Spinal cord (tissue), 10 donors: ENCODE data around the gene KLC4. TPM values are rescaled to one million over a fixed set of nuclear protein-coding genes. Genes with fewer than 3 reads are reported as not detected.
A peak's percentile ranks its signal among the peaks of the same experiment; 100 is the strongest.

Experiments
- DNase-seq, 6 donors: peaks; one replicate each; pipeline versions ENCODE4 v3.0.0 to v3.0.0-alpha.2; 2013 to 2015; ENCODE audit warnings: low spot score in 6 of 6, low read depth in 4 of 6
- H3K27ac ChIP-seq: one replicate; pipeline ENCODE4 v1.5.1; 2013; ENCODE audit warnings: low read depth, low read length, control low read depth
- H3K27me3 ChIP-seq: one replicate; pipeline ENCODE4 v1.6.1; 2013; ENCODE audit warnings: low read length; ENCODE audit not compliant: control insufficient read depth, insufficient read depth
- H3K36me3 ChIP-seq: one replicate; pipeline ENCODE4 v1.6.1; 2013; ENCODE audit warnings: low read length; ENCODE audit not compliant: control insufficient read depth, insufficient read depth
- H3K4me1 ChIP-seq: one replicate; pipeline ENCODE4 v1.6.1; 2013; ENCODE audit warnings: low read length; ENCODE audit not compliant: control insufficient read depth, insufficient read depth
- H3K4me3 ChIP-seq: one replicate; pipeline ENCODE4 v1.5.1; 2013; ENCODE audit warnings: low read depth, low read length, control low read depth
- H3K9me3 ChIP-seq: one replicate; pipeline ENCODE4 v1.6.1; 2013; ENCODE audit warnings: low read length; ENCODE audit not compliant: control insufficient read depth, insufficient read depth
- WGBS: methylation state at CpG from one replicate; pipeline ENCODE4 v1.1.5; 2013; ENCODE audit warnings: missing lambda C conversion rate; ENCODE audit not compliant: insufficient coverage; 5-methylcytosine and 5-hydroxymethylcytosine counted together
- polyA plus RNA-seq, 2 donors: library from polyadenylated mRNA; unstranded; fragments of 120-200 nt; gene quantifications; one replicate each; pipeline ENCODE4 v1.2.1, GENCODE V29; 2013; ENCODE audit not compliant: insufficient read length in 2 of 2
- total RNA-seq, 2 donors: library from RNA; depleted of rRNA in 1 of 2; stranded (reverse); fragments of 120-200 nt in 1 of 2; fragments of >200 nt in 1 of 2; gene quantifications; one replicate each; pipeline versions ENCODE4 v1.2.3 to v1.2.4, GENCODE V29; 2013 to 2014
- donor health status: healthy.

KLC4 gene
- total and polyA plus RNA-seq, 4 donors = 23.4 to 77.4 (median 46.3) TPM

DNA sequence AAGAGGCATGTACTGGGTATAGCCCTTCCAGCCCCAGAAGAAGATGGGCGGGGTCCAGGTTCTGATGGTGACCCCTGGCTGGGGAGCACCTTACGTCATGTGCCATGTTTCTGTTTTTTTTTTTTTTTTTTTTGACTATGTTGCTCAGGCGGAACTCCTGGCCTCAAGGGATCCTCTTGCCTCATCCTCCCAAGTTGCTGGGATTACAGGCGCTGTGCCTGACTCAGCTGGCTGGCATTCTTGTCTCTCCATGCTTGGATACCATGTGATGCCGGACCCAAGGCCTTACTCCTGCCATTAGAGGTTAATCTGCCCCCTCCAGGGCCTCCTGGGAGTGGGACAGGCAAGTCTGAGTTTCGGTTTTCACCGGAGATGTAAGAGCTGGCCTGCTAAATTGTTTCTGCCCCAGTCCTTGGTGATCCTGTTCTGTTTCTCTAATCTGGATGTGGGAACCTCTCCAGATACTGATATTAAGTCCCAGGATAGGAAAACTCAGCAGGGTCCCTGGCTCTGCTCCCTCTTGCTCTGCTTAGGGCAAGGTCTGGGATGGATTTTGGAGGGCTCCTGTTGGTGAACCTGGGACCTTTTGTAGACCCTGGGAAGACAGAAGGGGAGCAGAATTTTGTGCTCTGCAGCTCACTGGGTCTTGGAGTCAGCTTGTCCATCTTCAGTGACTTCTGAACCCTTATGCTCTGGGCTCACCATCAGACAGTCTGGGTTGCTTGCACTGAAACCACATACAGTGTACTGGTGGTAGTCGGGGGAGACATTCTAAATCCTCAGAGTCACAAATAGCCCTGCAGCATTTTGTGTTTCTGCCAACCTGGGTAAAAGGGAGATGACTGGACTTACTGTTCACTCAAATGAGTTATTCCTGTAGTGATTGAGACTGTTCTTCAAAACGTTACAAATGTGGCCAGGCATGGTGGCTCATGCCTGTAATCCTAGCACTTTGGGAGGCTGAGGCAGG, 61.8 kb downstream of the KLC4 start:
- no peaks in the 10 kb centered on the region for H3K27me3 ChIP-seq
- DNase-seq = peak in 1 of 6 donors; percentile 56
- peaks cover 68% of the 10 kb centered on the region for H3K4me1 ChIP-seq
- WGBS = 68% methylated on average over 7 of the region's 9 CpGs
- H3K27ac ChIP-seq = peak overlapping the region; percentile 31
- no peak overlapping the region for H3K4me3 ChIP-seq
- no peaks in the 10 kb centered on the region for H3K36me3 ChIP-seq
- H3K9me3 ChIP-seq = no peaks in the 10 kb centered on the region

DNA sequence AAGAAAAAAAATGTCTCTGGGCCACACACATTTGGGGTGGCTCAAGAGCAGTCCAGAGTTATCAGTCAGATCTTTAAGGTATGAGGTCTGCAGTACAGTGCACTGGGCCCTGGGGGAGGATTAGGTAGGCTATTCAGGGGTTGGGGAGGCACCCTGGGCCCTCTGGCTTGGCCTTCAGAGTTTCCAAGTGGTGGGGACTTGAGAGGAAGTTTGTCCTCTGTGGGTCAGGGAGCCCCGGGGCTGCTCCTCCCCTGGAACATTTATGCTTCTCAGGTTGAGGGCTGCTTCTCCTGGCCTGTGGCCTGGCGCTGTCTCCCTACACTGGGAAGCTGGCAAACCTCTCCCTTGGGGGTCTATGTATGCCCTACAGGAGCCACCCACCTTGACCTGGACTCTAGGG, 62.7 kb downstream of the KLC4 start:
- H3K27me3 ChIP-seq = no peaks in the 10 kb centered on the region
- 90% methylated on average over 2 of the region's 2 CpGs for WGBS
- H3K36me3 ChIP-seq = no peaks in the 10 kb centered on the region
- peak overlapping the region; percentile 31 for H3K27ac ChIP-seq
- DNase-seq = no peak
- H3K4me1 ChIP-seq = peaks cover 67% of the 10 kb centered on the region
- no peak overlapping the region for H3K4me3 ChIP-seq
- H3K9me3 ChIP-seq = no peaks in the 10 kb centered on the region

GRCh38 chr6:43123461-43124314, 64.3 kb downstream of the KLC4 start:
- H3K27ac ChIP-seq = peak overlapping the region; percentile 87
- peaks cover 74% of the 10 kb centered on the region for H3K4me1 ChIP-seq
- 16% methylated on average over 24 of the region's 25 CpGs for WGBS
- no peaks in the 10 kb centered on the region for H3K9me3 ChIP-seq
- no peaks in the 10 kb centered on the region for H3K27me3 ChIP-seq
- H3K36me3 ChIP-seq = peaks cover under 1% of the 10 kb centered on the region
- no peak overlapping the region for H3K4me3 ChIP-seq
- peak in 4 of 6 donors; percentile 39 to 93 (median 66) for DNase-seq

GRCh38 chr6:43124481-43124880, 65.0 kb downstream of the KLC4 start:
- H3K4me1 ChIP-seq = peaks cover 77% of the 10 kb centered on the region
- no peaks in the 10 kb centered on the region for H3K9me3 ChIP-seq
- peak overlapping the region; percentile 87 for H3K27ac ChIP-seq
- DNase-seq = no peak
- peaks cover 6% of the 10 kb centered on the region for H3K36me3 ChIP-seq
- no peaks in the 10 kb centered on the region for H3K27me3 ChIP-seq
- WGBS = 46% methylated on average over 6 of the region's 6 CpGs
- no peak overlapping the region for H3K4me3 ChIP-seq

Other genes starting within 250 kb of the KLC4 start
- gene RPL7L1, start 180.0 kb upstream of the KLC4 start, total RNA-seq = 100 to 1,000 TPM; 105 to 117 TPM
- gene RPL7L1, start 180.0 kb upstream of the KLC4 start, polyA plus RNA-seq = 100 to 1,000 TPM; 105 to 111 TPM
- gene PTCRA, start 143.6 kb upstream of the KLC4 start, total RNA-seq = under 1 TPM in 1 of 2 donors, not detected in 1; 0.50 TPM
- under 1 TPM in 1 of 2 donors, not detected in 1; 0.29 TPM for gene PTCRA, start 143.6 kb upstream of the KLC4 start, polyA plus RNA-seq
- 10 to 100 TPM; 20.5 to 35.3 TPM for gene CNPY3, start 130.2 kb upstream of the KLC4 start, total RNA-seq
- 10 to 100 TPM; 51.0 to 60.3 TPM for gene CNPY3, start 130.2 kb upstream of the KLC4 start, polyA plus RNA-seq
- under 1 TPM; 0.20 to 0.99 TPM for gene GNMT, start 98.9 kb upstream of the KLC4 start, total RNA-seq
- 1 to 10 TPM; 2.6 to 5.1 TPM for gene GNMT, start 98.9 kb upstream of the KLC4 start, polyA plus RNA-seq
- 10 to 100 TPM; 17.7 to 21.1 TPM for gene PEX6, start 80.5 kb upstream of the KLC4 start, total RNA-seq
- 10 to 100 TPM; 26.7 to 29.5 TPM for gene PEX6, start 80.5 kb upstream of the KLC4 start, polyA plus RNA-seq
- gene PPP2R5D, start 75.1 kb upstream of the KLC4 start, total RNA-seq = 10 to 100 TPM; 42.9 to 56.6 TPM
- gene PPP2R5D, start 75.1 kb upstream of the KLC4 start, polyA plus RNA-seq = 10 to 100 TPM; 80.3 to 86.8 TPM
- 100 to 1,000 TPM in 1 of 2 donors, 10 to 100 TPM in 1; 31.5 to 106 TPM for gene MEA1, start 45.7 kb upstream of the KLC4 start, total RNA-seq
- 100 to 1,000 TPM; 105 to 109 TPM for gene MEA1, start 45.7 kb upstream of the KLC4 start, polyA plus RNA-seq
- gene KLHDC3, start 45.4 kb upstream of the KLC4 start, total RNA-seq = 100 to 1,000 TPM; 106 to 121 TPM
- 100 to 1,000 TPM; 133 to 136 TPM for gene KLHDC3, start 45.4 kb upstream of the KLC4 start, polyA plus RNA-seq
- gene RRP36, start 38.0 kb upstream of the KLC4 start, total RNA-seq = 10 to 100 TPM; 51.8 to 71.2 TPM
- gene RRP36, start 38.0 kb upstream of the KLC4 start, polyA plus RNA-seq = 10 to 100 TPM; 71.7 to 74.4 TPM
- gene CUL7, start 5.8 kb upstream of the KLC4 start, total RNA-seq = 10 to 100 TPM; 15.2 to 36.1 TPM
- 10 to 100 TPM; 21.1 to 24.4 TPM for gene CUL7, start 5.8 kb upstream of the KLC4 start, polyA plus RNA-seq
- 10 to 100 TPM; 11.8 to 29.7 TPM for gene MRPL2, start 197 bp upstream of the KLC4 start, total RNA-seq
- 10 to 100 TPM; 50.3 to 57.1 TPM for gene MRPL2, start 197 bp upstream of the KLC4 start, polyA plus RNA-seq
- 100 to 1,000 TPM in 1 of 2 donors, 10 to 100 TPM in 1; 43.7 to 126 TPM for gene PTK7, start 16.7 kb downstream of the KLC4 start, total RNA-seq
- 10 to 100 TPM; 61.9 to 89.6 TPM for gene PTK7, start 16.7 kb downstream of the KLC4 start, polyA plus RNA-seq
- 10 to 100 TPM in 1 of 2 donors, 1 to 10 TPM in 1; 6.8 to 17.7 TPM for gene SRF, start 111.6 kb downstream of the KLC4 start, total RNA-seq
- gene SRF, start 111.6 kb downstream of the KLC4 start, polyA plus RNA-seq = 10 to 100 TPM; 20.2 to 21.7 TPM
- 10 to 100 TPM; 20.8 to 43.2 TPM for gene CUL9, start 122.6 kb downstream of the KLC4 start, total RNA-seq
- 10 to 100 TPM; 42.2 to 68.5 TPM for gene CUL9, start 122.6 kb downstream of the KLC4 start, polyA plus RNA-seq
- 10 to 100 TPM; 18.1 to 70.6 TPM for gene DNPH1, start 169.8 kb downstream of the KLC4 start, total RNA-seq
- gene DNPH1, start 169.8 kb downstream of the KLC4 start, polyA plus RNA-seq = 10 to 100 TPM; 63.9 to 70.1 TPM
- gene TTBK1, start 183.8 kb downstream of the KLC4 start, total RNA-seq = 10 to 100 TPM in 1 of 2 donors, 1 to 10 TPM in 1; 6.1 to 12.3 TPM
- 10 to 100 TPM; 26.3 to 29.9 TPM for gene TTBK1, start 183.8 kb downstream of the KLC4 start, polyA plus RNA-seq
- under 1 TPM; 0.20 to 0.28 TPM for gene SLC22A7, start 238.6 kb downstream of the KLC4 start, total RNA-seq
- gene SLC22A7, start 238.6 kb downstream of the KLC4 start, polyA plus RNA-seq = 1 to 10 TPM in 1 of 2 donors, under 1 TPM in 1; 0.71 to 2.2 TPM
- 1 to 10 TPM; 5.7 to 8.4 TPM for gene CRIP3, start 249.2 kb downstream of the KLC4 start, total RNA-seq
- gene CRIP3, start 249.2 kb downstream of the KLC4 start, polyA plus RNA-seq = 10 to 100 TPM; 18.6 to 39.9 TPM